PFSK-1 (cell line): ENCODE measurements around the gene CD44.

ENCODE experiments used
- FOXP2 ChIP-seq: optimal IDR thresholded peaks from 2 replicates; pipeline ENCODE3; 2011; ENCODE audit warnings: borderline replicate concordance, control low read depth, inconsistent platforms; ENCODE audit not compliant: insufficient read depth; ENCODE audit errors: extremely low read length, extremely low read depth
- POLR2AphosphoS5 ChIP-seq: IDR thresholded peaks from 2 replicates; pipeline ENCODE4 v1.6.1; 2012; ENCODE audit warnings: low read depth, mild to moderate bottlenecking, control low read depth, low read length, moderate library complexity
- REST ChIP-seq, 2 experiments: IDR thresholded peaks; 2 replicates each; pipeline versions ENCODE4 v1.6.1 to v1.8.0; 2011 to 2012; ENCODE audit warnings: low read depth in 2 of 2, low read length in 2 of 2, control low read depth in 1 of 2, inconsistent platforms in 1 of 2, mild to moderate bottlenecking in 1 of 2, moderate library complexity in 1 of 2; ENCODE audit not compliant: insufficient read depth in 1 of 2
- SIN3A ChIP-seq: IDR thresholded peaks from 2 replicates; pipeline ENCODE4 v1.6.1; 2012; ENCODE audit warnings: mild to moderate bottlenecking, low read length, moderate library complexity, borderline replicate concordance; ENCODE audit not compliant: insufficient read depth
- TAF1 ChIP-seq: IDR thresholded peaks from 2 replicates; pipeline ENCODE4 v1.6.1; 2012; ENCODE audit warnings: low read length, control low read depth, borderline replicate concordance; ENCODE audit not compliant: insufficient read depth

GRCh38 chr11:35160246-35160824 lies 21.4 kb downstream of the CD44 start:
- TF ChIP-seq POLR2AphosphoS5 (no peak), SIN3A (no peak), REST (IDR thresholded peaks at IDR 0.05; ENCODE audit: insufficient read depth in 1 of 2, low read depth in 2 of 2, low read length in 2 of 2) (no peak), TAF1 (no peak), FOXP2 (no peak)
